Muscle layer of colon (tissue), 2 donors: ENCODE results near the gene FRMD5.

Source experiments
- H3K27ac ChIP-seq: one replicate; pipeline ENCODE4 v1.7.0; 2013; ENCODE audit warnings: low read depth, mild to moderate bottlenecking, low read length, moderate library complexity
- H3K27me3 ChIP-seq, 2 donors: one replicate each; pipeline ENCODE4 v1.7.0; 2013; ENCODE audit warnings: low read length in 2 of 2, mild to moderate bottlenecking in 2 of 2; ENCODE audit not compliant: insufficient read depth in 2 of 2, control insufficient read depth in 1 of 2
- H3K36me3 ChIP-seq: one replicate; pipeline ENCODE4 v1.7.0; 2013; ENCODE audit warnings: mild to moderate bottlenecking, low read length; ENCODE audit not compliant: insufficient read depth
- H3K4me1 ChIP-seq: one replicate; pipeline ENCODE4 v1.7.0; 2013; ENCODE audit warnings: mild to moderate bottlenecking, low read length; ENCODE audit not compliant: insufficient read depth
- H3K4me3 ChIP-seq, 2 donors: one replicate each; pipeline ENCODE4 v1.7.0; 2013; ENCODE audit warnings: low read length in 2 of 2, low read depth in 1 of 2, mild to moderate bottlenecking in 1 of 2, moderate library complexity in 1 of 2
- H3K9ac ChIP-seq: one replicate; pipeline ENCODE4 v1.7.0; 2013; ENCODE audit warnings: low read length
- H3K9me3 ChIP-seq: one replicate; pipeline ENCODE4 v1.7.0; 2013; ENCODE audit warnings: mild to moderate bottlenecking, low read length
- donor health status: abdominal sarcoma.
- donor health status: Adenocarcinoma of cecum.

Gene FRMD5

GRCh38 chr15:44094781-44095180, 100.3 kb downstream of the FRMD5 start:
- Histone ChIP-seq H3K27me3 (no peaks in the 10 kb centered on the region), H3K27ac (no peak overlapping the region), H3K9ac (no peak overlapping the region), H3K9me3 (no peaks in the 10 kb centered on the region), H3K4me1 (no peaks in the 10 kb centered on the region), H3K36me3 (no peaks in the 10 kb centered on the region), H3K4me3 (no peak overlapping the region)

DNA sequence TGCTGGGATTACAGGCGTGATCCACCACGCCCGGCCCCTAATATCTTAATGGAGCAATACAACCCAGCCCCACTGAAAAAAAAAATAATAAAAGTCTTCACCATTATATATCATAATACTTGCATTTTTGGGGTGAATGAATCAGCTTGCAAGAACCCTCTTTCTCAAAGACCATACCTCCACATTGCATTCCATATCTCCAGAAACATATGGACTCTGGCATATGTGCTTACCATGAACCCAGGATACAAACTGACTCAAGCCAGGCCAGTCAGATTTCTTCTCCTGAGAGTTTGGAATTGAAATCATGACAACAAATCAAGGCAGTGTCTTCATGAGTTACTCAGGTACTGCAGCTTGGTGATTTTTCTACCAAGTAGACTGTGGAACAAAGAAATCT, 101.2 kb downstream of the FRMD5 start:
- H3K27me3 ChIP-seq = no peaks in the 10 kb centered on the region
- H3K4me3 ChIP-seq = no peak overlapping the region
- H3K9ac ChIP-seq = no peak overlapping the region
- no peaks in the 10 kb centered on the region for H3K36me3 ChIP-seq
- no peaks in the 10 kb centered on the region for H3K4me1 ChIP-seq
- no peaks in the 10 kb centered on the region for H3K9me3 ChIP-seq
- H3K27ac ChIP-seq = no peak overlapping the region

GRCh38 chr15:44092221-44092620, 102.8 kb downstream of the FRMD5 start:
- no peaks in the 10 kb centered on the region for H3K9me3 ChIP-seq
- H3K27ac ChIP-seq = no peak overlapping the region
- H3K27me3 ChIP-seq = no peaks in the 10 kb centered on the region
- no peaks in the 10 kb centered on the region for H3K36me3 ChIP-seq
- H3K4me3 ChIP-seq = no peak overlapping the region
- no peak overlapping the region for H3K9ac ChIP-seq
- no peaks in the 10 kb centered on the region for H3K4me1 ChIP-seq

DNA sequence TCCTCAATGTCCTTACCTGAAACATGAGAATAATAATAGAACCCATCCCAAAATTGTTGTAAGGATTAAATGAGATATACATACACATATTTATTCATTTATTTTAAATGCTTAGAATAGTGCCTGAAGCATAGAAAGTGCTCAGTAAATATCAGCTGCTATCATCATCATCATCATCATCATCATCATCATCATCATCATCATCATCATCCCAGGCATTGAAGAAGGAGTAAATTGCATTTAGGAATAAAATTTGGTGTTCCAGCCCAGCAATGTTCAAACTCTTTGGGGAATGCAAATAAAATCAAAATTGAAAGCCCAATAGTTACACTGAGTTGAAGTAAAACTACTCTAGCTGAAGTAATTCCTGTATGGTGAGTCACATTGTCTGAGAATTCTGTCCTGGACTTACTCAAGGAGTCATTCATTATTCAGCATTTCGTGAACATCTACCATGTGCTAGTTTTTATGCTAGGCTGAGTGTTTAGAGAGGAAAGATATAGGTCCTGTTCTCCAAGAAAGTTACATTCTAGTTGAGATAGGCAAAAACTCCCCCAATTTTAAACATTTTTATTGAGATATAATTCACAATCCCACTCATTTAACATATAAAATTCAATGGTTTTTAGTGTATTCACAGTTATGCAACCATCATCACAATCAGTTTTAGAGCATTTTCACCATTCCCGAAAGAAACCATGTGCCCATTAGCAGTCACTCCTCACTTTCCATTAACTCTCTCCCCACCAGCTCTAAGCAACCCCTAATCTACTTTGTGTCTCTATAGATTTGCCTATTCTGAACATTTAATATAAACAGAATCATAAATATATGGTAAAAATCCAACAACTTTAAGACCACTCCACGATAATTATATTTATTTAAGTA, 107.2 kb downstream of the FRMD5 start:
- Histone ChIP-seq H3K9ac (no peak overlapping the region), H3K9me3 (no peaks in the 10 kb centered on the region), H3K4me1 (no peaks in the 10 kb centered on the region), H3K4me3 (no peak overlapping the region), H3K27me3 (no peaks in the 10 kb centered on the region), H3K27ac (no peak overlapping the region), H3K36me3 (no peaks in the 10 kb centered on the region)

- Histone ChIP-seq H3K9ac (no peak overlapping the region), H3K36me3 (no peaks in the 10 kb centered on the region), H3K27me3 (no peaks in the 10 kb centered on the region), H3K4me3 (no peak overlapping the region), H3K4me1 (no peaks in the 10 kb centered on the region), H3K27ac (no peak overlapping the region), H3K9me3 (no peaks in the 10 kb centered on the region)
Measured at GRCh38 chr15:44084770-44085169, 110.3 kb downstream of the FRMD5 start.

DNA sequence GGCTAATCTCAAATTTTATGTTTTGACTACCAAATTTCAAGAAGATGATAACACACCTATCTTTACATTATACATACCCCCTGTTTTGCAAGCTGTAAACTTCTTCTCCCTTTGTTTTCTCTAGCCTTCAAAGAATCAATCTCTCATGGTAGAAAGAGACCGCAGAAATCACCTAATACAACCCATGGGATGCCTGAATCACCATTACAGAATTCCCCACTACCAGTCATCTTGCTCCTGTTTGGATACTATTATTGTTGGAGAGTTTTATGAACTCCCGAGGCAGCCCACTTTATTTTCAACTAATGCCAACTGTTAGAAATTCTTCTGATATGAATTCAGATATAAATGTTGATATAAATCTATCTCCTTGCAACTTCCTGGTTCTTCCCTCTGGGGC, 110.9 kb downstream of the FRMD5 start:
- Histone ChIP-seq H3K4me3 (no peak overlapping the region), H3K36me3 (no peaks in the 10 kb centered on the region), H3K9ac (no peak overlapping the region), H3K27ac (no peak overlapping the region), H3K27me3 (no peaks in the 10 kb centered on the region), H3K4me1 (no peaks in the 10 kb centered on the region), H3K9me3 (no peaks in the 10 kb centered on the region)

GRCh38 chr15:44082558-44083157, 112.4 kb downstream of the FRMD5 start:
- Histone ChIP-seq H3K4me1 (no peaks in the 10 kb centered on the region), H3K9ac (no peak overlapping the region), H3K36me3 (no peaks in the 10 kb centered on the region), H3K9me3 (no peaks in the 10 kb centered on the region), H3K27ac (no peak overlapping the region), H3K4me3 (no peak overlapping the region), H3K27me3 (no peaks in the 10 kb centered on the region)

GRCh38 chr15:44081026-44082013, 113.8 kb downstream of the FRMD5 start:
- H3K27me3 ChIP-seq = no peaks in the 10 kb centered on the region
- no peaks in the 10 kb centered on the region for H3K9me3 ChIP-seq
- H3K36me3 ChIP-seq = no peaks in the 10 kb centered on the region
- H3K4me1 ChIP-seq = no peaks in the 10 kb centered on the region
- no peak overlapping the region for H3K27ac ChIP-seq
- H3K4me3 ChIP-seq = no peak overlapping the region
- no peak overlapping the region for H3K9ac ChIP-seq

DNA sequence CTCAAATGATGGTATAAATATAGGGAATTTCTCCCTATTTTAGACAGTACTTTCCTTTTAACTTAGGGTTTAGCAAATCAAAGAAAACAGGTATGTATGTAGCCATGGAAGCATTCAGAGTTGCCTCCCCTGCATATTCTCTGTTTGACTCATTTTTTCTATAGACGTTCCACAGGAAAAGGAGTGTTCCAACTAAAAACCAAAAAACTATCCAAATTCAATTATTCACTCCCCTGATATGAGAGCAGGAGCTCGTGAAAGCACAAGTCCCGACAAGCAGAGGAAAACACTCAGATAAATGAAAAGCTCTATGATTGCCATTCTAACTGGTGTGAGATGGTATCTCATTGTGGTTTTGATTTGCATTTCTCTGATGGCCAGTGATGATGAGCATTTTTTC, 119.5 kb downstream of the FRMD5 start:
- Histone ChIP-seq H3K9me3 (no peaks in the 10 kb centered on the region), H3K27ac (no peak overlapping the region), H3K36me3 (no peaks in the 10 kb centered on the region), H3K4me3 (no peak overlapping the region), H3K4me1 (no peaks in the 10 kb centered on the region), H3K9ac (no peak overlapping the region), H3K27me3 (no peaks in the 10 kb centered on the region)

DNA sequence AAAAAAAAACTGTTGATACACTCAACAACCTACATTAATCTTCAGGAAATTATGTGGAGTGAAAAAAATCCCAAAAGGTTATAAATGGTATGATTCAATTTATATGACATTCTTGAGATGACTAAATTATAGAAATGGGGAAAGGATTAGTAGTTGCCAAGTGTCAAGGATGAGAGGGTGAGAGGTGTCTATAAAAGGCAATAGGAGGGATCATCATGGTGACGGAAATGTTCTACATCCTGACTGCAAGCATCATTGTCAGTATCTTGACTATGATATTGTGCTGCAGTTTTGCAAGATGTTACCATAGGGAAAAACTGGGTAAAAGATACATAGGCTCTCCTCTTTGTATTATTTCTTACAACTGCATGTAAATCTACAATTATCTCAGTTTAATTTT, 125.6 kb downstream of the FRMD5 start:
- no peak overlapping the region for H3K4me3 ChIP-seq
- H3K9ac ChIP-seq = no peak overlapping the region
- no peak overlapping the region for H3K27ac ChIP-seq
- no peaks in the 10 kb centered on the region for H3K4me1 ChIP-seq
- H3K9me3 ChIP-seq = no peaks in the 10 kb centered on the region
- H3K36me3 ChIP-seq = no peaks in the 10 kb centered on the region
- no peaks in the 10 kb centered on the region for H3K27me3 ChIP-seq

DNA sequence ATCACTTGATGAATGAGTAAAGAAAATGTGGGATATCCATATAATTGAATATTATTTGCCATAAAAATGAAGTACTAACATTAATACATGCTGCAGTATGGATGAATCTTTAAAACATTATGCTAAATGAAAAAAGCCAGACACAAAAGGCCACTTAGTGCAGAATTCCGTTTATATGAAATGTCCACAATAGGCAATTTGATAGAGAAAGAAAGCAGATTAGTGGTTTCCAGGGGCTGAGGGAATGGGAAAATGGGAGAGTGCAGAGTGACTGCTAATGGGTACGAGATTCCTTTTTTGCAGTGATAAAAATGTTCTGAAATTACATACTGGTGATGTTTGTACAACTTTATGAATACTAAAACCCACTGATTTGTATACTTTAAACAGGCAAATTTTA, 126.7 kb downstream of the FRMD5 start:
- H3K4me1 ChIP-seq = no peaks in the 10 kb centered on the region
- no peak overlapping the region for H3K27ac ChIP-seq
- H3K27me3 ChIP-seq = no peaks in the 10 kb centered on the region

More for the DNA sequence above, 126.7 kb downstream of the FRMD5 start:
- no peak overlapping the region for H3K4me3 ChIP-seq
- H3K9me3 ChIP-seq = no peaks in the 10 kb centered on the region
- no peak overlapping the region for H3K9ac ChIP-seq
- H3K36me3 ChIP-seq = no peaks in the 10 kb centered on the region
